SK-N-MC (cell line): Measurements from ENCODE around the gene SNRPA1.

Source experiments
- DNase-seq: peaks from one replicate; pipeline ENCODE4 v3.0.0-alpha.2; 2011; ENCODE audit warnings: low read depth, low spot score
- H3K27ac ChIP-seq: fragments of 200-600 bp; sonication (generic); 2 replicates; pipeline ENCODE4 v1.5.1; 2016; ENCODE audit warnings: mixed run types
- H3K36me3 ChIP-seq: fragments of 200-600 bp; sonication (generic); 2 replicates; pipeline ENCODE4 v1.6.1; 2017; ENCODE audit warnings: antibody characterized with exemption, low read length, mixed read lengths; ENCODE audit not compliant: insufficient read depth
- H3K4me3 ChIP-seq: fragments of 200-600 bp; sonication (generic); 2 replicates; pipeline ENCODE4 v1.5.1; 2016
- H3K9ac ChIP-seq: fragments of 200-600 bp; sonication (generic); 2 replicates; pipeline ENCODE4 v1.8.0; 2017; ENCODE audit warnings: mixed run types, mixed read lengths; ENCODE audit not compliant: insufficient read length
- H3K9me3 ChIP-seq: fragments of 200-600 bp; sonication (generic); 2 replicates; pipeline ENCODE4 v1.6.1; 2017; ENCODE audit warnings: low read depth, mild to moderate bottlenecking, antibody characterized with exemption, low read length, moderate library complexity, mixed read lengths
- EZH2 ChIP-seq: fragments of 200-600 bp; sonication (generic); IDR thresholded peaks from one replicate; pipeline ENCODE4 v1.6.1; 2017; ENCODE audit warnings: antibody characterized with exemption
- FOXP2 ChIP-seq: optimal IDR thresholded peaks from 2 replicates; pipeline ENCODE3; 2011; ENCODE audit warnings: mild to moderate bottlenecking, moderate library complexity; ENCODE audit not compliant: insufficient read depth; ENCODE audit errors: extremely low read length, control extremely low read depth
- POLR2AphosphoS5 ChIP-seq: IDR thresholded peaks from 2 replicates; pipeline ENCODE4 v1.6.1; 2012; ENCODE audit warnings: mild to moderate bottlenecking, low read depth, low read length, borderline replicate concordance

SNRPA1 gene

GRCh38 chr15:101243420-101243819, 51.6 kb downstream of the SNRPA1 start:
- TF ChIP-seq POLR2AphosphoS5 (no peak), FOXP2 (no peak), EZH2 (no peak)
- DNase-seq, result no peak
- Histone ChIP-seq H3K4me3 (no peak overlapping the region), H3K9me3 (no peaks in the 10 kb centered on the region), H3K36me3 (peaks cover 6% of the 10 kb centered on the region; the same call in 1 of the 2 replicates), H3K27ac (no peak overlapping the region), H3K9ac (no peak overlapping the region)

DNA sequence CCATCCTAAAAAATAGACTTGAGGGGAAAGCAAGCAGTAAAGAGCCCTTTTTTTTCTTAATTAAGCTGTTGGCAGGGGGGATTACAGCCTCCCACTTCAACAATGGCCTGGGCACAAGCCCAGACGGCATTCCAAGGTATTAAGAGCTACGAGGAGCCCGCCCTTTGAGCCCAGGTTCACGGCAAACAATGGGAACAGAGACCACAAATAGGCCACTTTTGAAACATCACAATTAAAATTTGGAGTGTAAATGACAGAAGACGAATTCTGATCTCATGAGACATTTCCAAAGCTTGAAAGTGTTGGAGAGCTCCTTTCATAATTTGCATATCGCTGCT, 52.1 kb downstream of the SNRPA1 start:
- H3K9me3 ChIP-seq, result no peaks in the 10 kb centered on the region
- H3K27ac ChIP-seq, result no peak overlapping the region
- H3K4me3 ChIP-seq, result no peak overlapping the region

GRCh38 chr15:101242160-101242998, 52.7 kb downstream of the SNRPA1 start:
- Histone ChIP-seq H3K9me3 (no peaks in the 10 kb centered on the region), H3K36me3 (no peaks in the 10 kb centered on the region), H3K9ac (no peak overlapping the region), H3K4me3 (no peak overlapping the region), H3K27ac (no peak overlapping the region)
- no peak for DNase-seq
- no peak for TF ChIP-seq POLR2AphosphoS5
- no peak for TF ChIP-seq EZH2
- TF ChIP-seq FOXP2, result no peak

More for the DNA sequence above, 52.1 kb downstream of the SNRPA1 start:
- Histone ChIP-seq H3K9ac (no peak overlapping the region), H3K36me3 (peaks cover 4% of the 10 kb centered on the region; the same call in 1 of the 2 replicates)
- no peak for DNase-seq
- TF ChIP-seq EZH2 (no peak), POLR2AphosphoS5 (no peak), FOXP2 (no peak)

DNA sequence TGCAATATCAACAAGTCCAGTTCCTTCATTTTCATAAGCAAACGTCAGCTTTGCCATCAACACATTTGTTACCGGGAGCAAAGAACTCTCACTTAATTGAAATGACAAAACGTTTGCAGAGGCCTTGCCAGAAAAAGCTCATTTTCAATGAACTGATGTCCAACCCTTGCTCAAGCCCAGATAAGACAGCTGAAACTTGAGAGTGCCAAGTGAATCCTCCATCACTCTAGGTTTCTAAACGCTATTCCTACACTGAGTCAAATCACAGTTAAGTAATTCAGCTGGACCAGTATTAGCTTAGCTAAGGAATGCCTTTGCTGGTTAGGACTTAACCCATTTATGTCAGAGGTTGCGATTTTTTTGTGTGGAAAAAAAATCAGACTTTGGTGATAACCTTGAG, 54.7 kb downstream of the SNRPA1 start:
- H3K9ac ChIP-seq, result no peak overlapping the region
- H3K36me3 ChIP-seq, result peaks cover 4% of the 10 kb centered on the region; the same call in 1 of the 2 replicates
- TF ChIP-seq EZH2 (no peak), POLR2AphosphoS5 (no peak), FOXP2 (no peak)
- peak overlapping the region; percentile 59; the same call in 1 of the 2 replicates for H3K27ac ChIP-seq
- H3K9me3 ChIP-seq, result no peaks in the 10 kb centered on the region
- H3K4me3 ChIP-seq, result no peak overlapping the region
- no peak for DNase-seq

GRCh38 chr15:101239724-101240136, 55.3 kb downstream of the SNRPA1 start:
- H3K36me3 ChIP-seq, result peaks cover 9% of the 10 kb centered on the region; the same call in 1 of the 2 replicates
- peak overlapping the region; percentile 46 for H3K4me3 ChIP-seq
- H3K27ac ChIP-seq, result peak overlapping the region; percentile 59
- H3K9ac ChIP-seq, result no peak overlapping the region
- TF ChIP-seq POLR2AphosphoS5, result no peak
- no peak for TF ChIP-seq FOXP2
- no peak for DNase-seq
- no peaks in the 10 kb centered on the region for H3K9me3 ChIP-seq

- Histone ChIP-seq H3K27ac (no peak overlapping the region), H3K4me3 (no peak overlapping the region), H3K9me3 (no peaks in the 10 kb centered on the region), H3K36me3 (peaks cover 19% of the 10 kb centered on the region; the same call in 1 of the 2 replicates), H3K9ac (no peak overlapping the region)
- no peak for DNase-seq
- TF ChIP-seq EZH2, result no peak
Observed at GRCh38 chr15:101237251-101237650, 57.8 kb downstream of the SNRPA1 start.

DNA sequence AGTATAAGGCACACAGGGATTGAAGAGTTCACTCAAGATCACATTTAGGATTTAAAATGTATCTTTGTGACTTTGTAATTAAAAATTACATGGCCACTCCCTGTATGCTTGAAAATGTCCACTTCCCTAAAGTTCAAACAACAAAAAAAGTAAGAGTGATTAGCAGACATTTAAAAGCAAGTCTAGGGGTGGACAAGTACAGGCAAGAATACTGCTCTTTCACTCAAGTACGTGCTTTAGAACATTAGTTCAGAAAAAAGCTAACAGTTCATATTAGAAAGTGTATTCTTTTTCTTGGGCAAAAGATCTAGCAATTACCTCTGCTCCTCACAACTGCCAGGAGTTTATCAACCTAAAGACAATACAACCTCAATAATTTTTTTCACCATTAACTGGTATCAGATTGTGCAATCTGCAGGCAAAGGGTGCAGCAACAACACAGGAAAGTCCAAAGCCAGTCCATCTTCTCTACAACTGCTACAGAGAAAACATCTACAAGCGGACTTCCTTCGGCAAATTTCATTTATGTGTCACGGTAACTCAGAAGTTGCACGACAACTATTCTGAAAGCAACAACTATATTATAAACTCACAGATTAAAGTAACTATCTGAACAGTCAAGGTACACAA, 61.3 kb downstream of the SNRPA1 start:
- Histone ChIP-seq H3K36me3 (peaks cover 34% of the 10 kb centered on the region; the same call in 1 of the 2 replicates), H3K9me3 (no peaks in the 10 kb centered on the region), H3K4me3 (no peak overlapping the region), H3K27ac (no peak overlapping the region), H3K9ac (no peak overlapping the region)
- no peak for TF ChIP-seq EZH2
- no peak for TF ChIP-seq POLR2AphosphoS5
- TF ChIP-seq FOXP2, result no peak
- no peak for DNase-seq

GRCh38 chr15:101232677-101233076, 62.4 kb downstream of the SNRPA1 start:
- DNase-seq, result no peak
- H3K9ac ChIP-seq, result no peak overlapping the region
- TF ChIP-seq FOXP2 (no peak), POLR2AphosphoS5 (no peak), EZH2 (no peak)
- 0 out of 2 replicates have a peak, but pooled peaks cover 3% of the 10 kb centered on the region for H3K9me3 ChIP-seq
- H3K4me3 ChIP-seq, result no peak overlapping the region
- H3K36me3 ChIP-seq, result peaks cover 43% of the 10 kb centered on the region
- no peak overlapping the region for H3K27ac ChIP-seq
